HL-60 (cell line): Measurements from ENCODE around the gene GLRX3.

Experiments used
- SPI1 ChIP-seq: IDR thresholded peaks from 2 replicates; pipeline ENCODE4 v1.6.1; 2012; ENCODE audit warnings: low read depth, mild to moderate bottlenecking, borderline replicate concordance
- TF ChIP-seq, protein P1 (sequence below): IDR thresholded peaks from one replicate; pipeline ENCODE4 v1.5.1; 2011; ENCODE audit warnings: low read length, control low read depth, inconsistent platforms; ENCODE audit not compliant: insufficient read depth

DNA sequence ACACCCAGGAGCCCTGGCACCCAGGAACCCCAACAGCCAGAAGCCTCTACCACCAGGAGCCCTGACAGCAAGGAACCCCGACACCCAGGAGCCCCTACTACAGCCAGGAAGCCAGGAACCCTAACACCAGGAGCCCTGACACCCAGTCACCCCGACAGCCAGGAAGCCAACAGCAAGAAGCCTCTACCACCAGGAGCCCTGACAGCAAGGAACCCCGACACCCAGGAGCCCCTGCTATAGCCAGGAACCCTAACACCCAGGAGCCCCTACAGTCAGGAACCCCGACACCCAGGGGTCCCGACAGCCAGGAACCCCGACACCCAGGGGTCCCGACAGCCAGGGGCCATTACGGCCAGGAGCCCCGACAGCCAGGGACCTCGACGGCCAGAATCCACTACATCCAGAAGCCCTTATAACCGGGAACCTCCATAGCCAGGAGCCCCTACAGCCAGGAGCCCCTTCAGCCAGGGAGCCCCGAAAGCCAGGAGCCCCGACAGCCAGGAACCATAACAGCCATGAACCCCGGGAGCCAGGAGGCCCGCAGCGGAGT lies 440 bp upstream of the GLRX3 start:
- TF ChIP-seq, protein P1, sequence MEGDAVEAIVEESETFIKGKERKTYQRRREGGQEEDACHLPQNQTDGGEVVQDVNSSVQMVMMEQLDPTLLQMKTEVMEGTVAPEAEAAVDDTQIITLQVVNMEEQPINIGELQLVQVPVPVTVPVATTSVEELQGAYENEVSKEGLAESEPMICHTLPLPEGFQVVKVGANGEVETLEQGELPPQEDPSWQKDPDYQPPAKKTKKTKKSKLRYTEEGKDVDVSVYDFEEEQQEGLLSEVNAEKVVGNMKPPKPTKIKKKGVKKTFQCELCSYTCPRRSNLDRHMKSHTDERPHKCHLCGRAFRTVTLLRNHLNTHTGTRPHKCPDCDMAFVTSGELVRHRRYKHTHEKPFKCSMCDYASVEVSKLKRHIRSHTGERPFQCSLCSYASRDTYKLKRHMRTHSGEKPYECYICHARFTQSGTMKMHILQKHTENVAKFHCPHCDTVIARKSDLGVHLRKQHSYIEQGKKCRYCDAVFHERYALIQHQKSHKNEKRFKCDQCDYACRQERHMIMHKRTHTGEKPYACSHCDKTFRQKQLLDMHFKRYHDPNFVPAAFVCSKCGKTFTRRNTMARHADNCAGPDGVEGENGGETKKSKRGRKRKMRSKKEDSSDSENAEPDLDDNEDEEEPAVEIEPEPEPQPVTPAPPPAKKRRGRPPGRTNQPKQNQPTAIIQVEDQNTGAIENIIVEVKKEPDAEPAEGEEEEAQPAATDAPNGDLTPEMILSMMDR = no peak
- no peak for TF ChIP-seq SPI1
